HepG2 (cell line): ENCODE measurements around the gene DRC7. TPM values are rescaled to one million over a fixed set of nuclear protein-coding genes. Genes with fewer than 3 reads are reported as not detected.

ENCODE experiments used
- ATAC-seq: fragments of 200-7000 bp; cut with Tn5 transposase; 3 replicates; pipeline ENCODE4 v1.9.1; 2020; ENCODE audit warnings: mild to moderate bottlenecking, moderate library complexity
- BruUV-seq: library from RNA; stranded (reverse); fragments of 400-500 nt; replicated peaks from 2 replicates; lab custom pipeline; 2021; lab: Mats Ljungman, UMichigan
- CTCF ChIA-PET: fragments of 300-600 bp; formaldehyde crosslinking; extraction: SDS; loops from one replicate; lab custom pipeline; 2021; ENCODE audit warnings: low total read pairs, inconsistent platforms, low intra/inter-chr PET ratio; lab: Yijun Ruan, JAX
- POLR2A ChIA-PET: fragments of 350-600 bp; sonication (Branson Sonifier 250); formaldehyde crosslinking; loops from one replicate; lab custom pipeline; 2020; ENCODE audit warnings: antibody characterized with exemption, inconsistent platforms; lab: Yijun Ruan, JAX
- DNase-seq: peaks from one replicate; pipeline ENCODE4 v3.0.0-alpha.2; 2015; ENCODE audit warnings: low spot score
- FAIRE-seq: peaks from 3 replicates; lab custom pipeline; 2011; peaks lifted over from hg19 to GRCh38; lab: Jason Lieb, UNC
- H2AFZ ChIP-seq: one replicate; pipeline ENCODE4 v1.6.1; 2011; ENCODE audit warnings: low read length, inconsistent platforms
- H3K27ac ChIP-seq: fragments of 300-600 bp; 3 replicates; pipeline ENCODE4 v1.8.0; 2011; ENCODE audit warnings: mixed run types, mild to moderate bottlenecking, mixed read lengths, low read length, inconsistent platforms; ENCODE audit not compliant: insufficient read depth; ENCODE audit errors: extremely low read length
- H3K27me3 ChIP-seq, 2 experiments: fragments of 200-600 bp in 1 of 2; 2 replicates in 1 of 2; 3 replicates in 1 of 2; pipeline versions ENCODE4 v1.6.0 to v1.8.0; 2011; ENCODE audit warnings: low read length in 2 of 2, mild to moderate bottlenecking in 2 of 2, moderate library complexity in 2 of 2, inconsistent platforms in 1 of 2; ENCODE audit not compliant: insufficient read depth in 2 of 2, control insufficient read depth in 1 of 2
- H3K36me3 ChIP-seq, 2 experiments: fragments of 200-600 bp in 1 of 2; replicated peaks in 1 of 2; 2 replicates in 1 of 2; 3 replicates in 1 of 2; pipeline versions ENCODE4 v1.5.1 to v1.8.0; 2011; ENCODE audit warnings: low read length in 2 of 2, inconsistent platforms in 1 of 2; ENCODE audit not compliant: insufficient read depth in 2 of 2, control insufficient read depth in 1 of 2
- H3K4me1 ChIP-seq: 2 replicates; pipeline ENCODE4 v1.5.1; 2012; ENCODE audit warnings: low read length, inconsistent platforms; ENCODE audit not compliant: insufficient read depth
- H3K4me2 ChIP-seq: 2 replicates; pipeline ENCODE4 v1.6.0; 2011; ENCODE audit warnings: low read depth, low read length, inconsistent platforms
- H3K4me3 ChIP-seq, 3 experiments: fragments of 200-600 bp in 1 of 3; sonication (generic), shearing (Covaris generic) in 1 of 3; replicated peaks in 1 of 3; 2 replicates each; pipeline ENCODE4 v1.5.1; 2011 to 2016; ENCODE audit warnings: low read length in 3 of 3, inconsistent platforms in 2 of 3, low read depth in 2 of 3, mild to moderate bottlenecking in 2 of 3, control low read depth in 1 of 3, mixed read lengths in 1 of 3; ENCODE audit not compliant: insufficient read depth in 1 of 3
- H3K79me2 ChIP-seq: one replicate; pipeline ENCODE4 v1.6.1; 2011; ENCODE audit warnings: low read length, inconsistent platforms; ENCODE audit not compliant: insufficient read depth
- H3K9ac ChIP-seq: 2 replicates; pipeline ENCODE4 v1.6.0; 2011; ENCODE audit warnings: mild to moderate bottlenecking, low read depth, low read length, inconsistent platforms; ENCODE audit not compliant: insufficient read depth
- H3K9me3 ChIP-seq: 2 replicates; pipeline ENCODE4 v1.5.1; 2012; ENCODE audit warnings: mild to moderate bottlenecking, low read length
- H4K20me1 ChIP-seq: 2 replicates; pipeline ENCODE4 v1.6.0; 2011; ENCODE audit warnings: inconsistent platforms, mild to moderate bottlenecking, low read length, moderate library complexity; ENCODE audit not compliant: insufficient read depth
- AHR ChIP-seq: IDR thresholded peaks from 2 replicates; pipeline ENCODE4 v1.6.1; 2018; ENCODE audit warnings: missing genetic modification reagents, missing compliant biosample characterization
- ARID5B ChIP-seq: IDR thresholded peaks from 2 replicates; pipeline ENCODE4 v1.4.0; 2020; ENCODE audit warnings: mild to moderate bottlenecking, missing genetic modification reagents
- CENPBD1 ChIP-seq: sonication (generic); formaldehyde crosslinking; IDR thresholded peaks from 2 replicates; pipeline ENCODE4 v1.8.0; 2022; ENCODE audit warnings: missing genetic modification reagents, low read depth, mild to moderate bottlenecking, borderline replicate concordance
- SCMH1 ChIP-seq: sonication (generic); formaldehyde crosslinking; IDR thresholded peaks from 2 replicates; pipeline ENCODE4 v1.9.0; 2021; ENCODE audit warnings: missing genetic modification reagents, mild to moderate bottlenecking, borderline replicate concordance
- ZBTB1 ChIP-seq: sonication (generic); formaldehyde crosslinking; IDR thresholded peaks from 2 replicates; pipeline ENCODE4 v1.4.0; 2020; ENCODE audit warnings: missing genetic modification reagents, borderline replicate concordance
- ZBTB25 ChIP-seq: IDR thresholded peaks from 2 replicates; pipeline ENCODE4 v1.6.1; 2018; ENCODE audit warnings: missing genetic modification reagents
- ZNF572 ChIP-seq: sonication (generic); formaldehyde crosslinking; IDR thresholded peaks from 2 replicates; pipeline ENCODE4 v1.5.1; 2020; ENCODE audit warnings: mild to moderate bottlenecking, missing genetic modification reagents
- ZNF614 ChIP-seq: IDR thresholded peaks from 2 replicates; pipeline ENCODE4 v1.6.1; 2018; ENCODE audit warnings: missing biosample characterization, missing genetic modification reagents, inconsistent platforms, borderline replicate concordance
- ZNF616 ChIP-seq: sonication (generic); formaldehyde crosslinking; IDR thresholded peaks from 2 replicates; pipeline ENCODE4 v1.5.0; 2020; ENCODE audit warnings: low read depth, mild to moderate bottlenecking, missing genetic modification reagents
- WGBS: methylation state at CpG from one replicate; pipeline ENCODE4 v1.1.6; 2017; ENCODE audit warnings: low lambda C conversion rate; 5-methylcytosine and 5-hydroxymethylcytosine counted together
- in situ Hi-C: cut with HindIII; loops from 2 replicates; pipeline ENCODE4 v1.10.0; 2017; ENCODE audit warnings: low pct_unique_long_range_greater_than_20kb; ENCODE audit not compliant: extremely low pct_ligation_motif_present
- intact Hi-C: fragments of 100-400 bp; cut with micrococcal nuclease; formaldehyde crosslinking; loops from one replicate; pipeline ENCODE4 v1.10.0; 2022; ENCODE audit not compliant: unreplicated experiment
- polyA plus RNA-seq, 8 experiments: library from polyadenylated mRNA; depleted of rRNA in 3 of 8; stranded (reverse) in 7 of 8; unstranded in 1 of 8; fragments of >200 nt; fragmentation: Illumina TruSeq in 4 of 8; extraction: Trizol in 4 of 8; gene quantifications; 2 replicates each; pipeline versions ENCODE4 v1.2.1 to v1.2.3, GENCODE V29; 2011 to 2016; ENCODE audit warnings: low read depth in 4 of 8, missing spikeins in 1 of 8, mixed read lengths in 1 of 8; ENCODE audit not compliant: insufficient read depth in 1 of 8
- total RNA-seq, 5 experiments: library from RNA; depleted of rRNA; stranded (reverse); fragments of >200 nt; fragmentation: Illumina TruSeq; extraction: Trizol; gene quantifications; 2 replicates each; pipeline ENCODE4 v1.2.3, GENCODE V29; 2016; ENCODE audit warnings: low read depth in 1 of 5

DRC7 gene
- total and polyA plus RNA-seq, 2 of the 13 experiments (the other 11 are each of a cell fraction or from before 2014, with no cell fraction given): 2.7 to 3.4 TPM

DNA sequence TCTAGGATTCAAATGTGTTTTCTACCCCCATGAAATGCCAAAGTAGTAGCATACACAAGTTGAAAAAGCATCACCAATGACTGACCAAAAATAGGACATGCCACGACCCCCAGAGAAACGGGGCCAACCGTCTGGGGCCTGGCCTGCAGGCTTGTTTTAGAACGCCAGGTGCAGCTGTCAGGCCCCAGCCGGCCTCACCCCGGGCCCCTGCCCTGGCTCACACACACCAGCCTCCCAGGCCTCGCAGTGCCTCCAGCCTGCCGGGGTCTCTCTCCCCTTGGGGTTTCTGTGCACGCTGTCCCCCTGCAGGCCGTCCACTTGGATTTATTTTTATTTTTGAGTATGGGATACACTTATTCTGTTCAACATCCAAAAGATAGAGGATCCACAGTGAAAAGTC is 48.9 kb downstream of the DRC7 start:
- BruUV-seq: no TSS peak

More for the DNA sequence above, 48.9 kb downstream of the DRC7 start:
- FAIRE-seq (no peak), ATAC-seq (no peak), DNase-seq (no peak)
- H3K4me3 ChIP-seq: no peak overlapping the region
- H3K79me2 ChIP-seq: no peaks in the 10 kb centered on the region
- no peaks in the 10 kb centered on the region for H3K9me3 ChIP-seq
- H3K4me1 ChIP-seq: no peaks in the 10 kb centered on the region
- TF ChIP-seq CENPBD1 (CRISPR knock-in tag): no peak
- no peak for TF ChIP-seq ZNF614 (CRISPR knock-in tag)
- no peak for TF ChIP-seq ZBTB1 (CRISPR knock-in tag)
- TF ChIP-seq ARID5B (CRISPR knock-in tag): no peak
- no peak for TF ChIP-seq ZBTB25 (CRISPR knock-in tag)
- TF ChIP-seq ZNF572: no peak
- TF ChIP-seq SCMH1 (CRISPR knock-in tag): no peak
- no peak for TF ChIP-seq AHR
- TF ChIP-seq ZNF616 (CRISPR knock-in tag): no peak
- POLR2A ChIA-PET: no interaction called here
- no peaks in the 10 kb centered on the region for H4K20me1 ChIP-seq
- no peak overlapping the region for H2AFZ ChIP-seq
- in situ Hi-C loops: no loop called here
- no peak overlapping the region for H3K27ac ChIP-seq
- no peaks in the 10 kb centered on the region for H3K27me3 ChIP-seq
- intact Hi-C loops: no loop called here
- 97% methylated on average over 10 of the region's 10 CpGs for WGBS
- CTCF ChIA-PET: no interaction called here
- no peak overlapping the region for H3K4me2 ChIP-seq
- peaks cover 12 to 32% of the 10 kb centered on the region in 2 experiments; a peak in 4 of 5 replicates for H3K36me3 ChIP-seq
- no peak overlapping the region for H3K9ac ChIP-seq
